Fibroblast of the aortic adventitia (primary cell): ENCODE results near the gene STARD10. TPM values are rescaled to one million over a fixed set of nuclear protein-coding genes. Genes with fewer than 3 reads are reported as not detected.

ENCODE experiments used
- DNase-seq: peaks from one replicate; pipeline ENCODE4 v3.0.0-alpha.2; 2010; ENCODE audit warnings: low read depth
- H3K4me3 ChIP-seq: 2 replicates; pipeline ENCODE4 v1.5.1; 2011; ENCODE audit warnings: low read depth, mild to moderate bottlenecking, control low read depth, low read length, moderate library complexity
- CTCF ChIP-seq: IDR thresholded peaks from 2 replicates; pipeline ENCODE4 v1.5.1; 2011; ENCODE audit warnings: mild to moderate bottlenecking, low read length, control low read depth, inconsistent platforms; ENCODE audit not compliant: insufficient read depth
- total RNA-seq: library from RNA; depleted of rRNA; stranded (reverse); fragments of >200 nt; gene quantifications from 2 replicates; pipeline ENCODE4 v1.2.3, GENCODE V29; 2012; ENCODE audit warnings: low replicate concordance

STARD10 gene
- total RNA-seq, 1 donor: 21.4 TPM

GRCh38 chr11:72721276-72721675 is 72.6 kb downstream of the STARD10 start:
- DNase-seq: no peak
- TF ChIP-seq CTCF: no peak

GRCh38 chr11:72720784-72721183 is 73.1 kb downstream of the STARD10 start:
- H3K4me3 ChIP-seq: peak overlapping the region; percentile 82
- TF ChIP-seq CTCF: no peak
- no peak for DNase-seq

More at GRCh38 chr11:72721276-72721675, 72.6 kb downstream of the STARD10 start:
- peak overlapping the region; percentile 82 for H3K4me3 ChIP-seq

- H3K4me3 ChIP-seq: peak overlapping the region; percentile 82
- no peak for TF ChIP-seq CTCF
Measured at GRCh38 chr11:72720047-72720446, 73.8 kb downstream of the STARD10 start.

GRCh38 chr11:72719551-72719950 is 74.3 kb downstream of the STARD10 start:
- H3K4me3 ChIP-seq: peak overlapping the region; percentile 82
- no peak for DNase-seq
- TF ChIP-seq CTCF: no peak

More at GRCh38 chr11:72720047-72720446, 73.8 kb downstream of the STARD10 start:
- no peak for DNase-seq

- DNase-seq: peak; percentile 38
- H3K4me3 ChIP-seq: peak overlapping the region; percentile 82
Measured at GRCh38 chr11:72719144-72719543, 74.7 kb downstream of the STARD10 start.

GRCh38 chr11:72718101-72718501 is 75.7 kb downstream of the STARD10 start:
- DNase-seq: no peak
- no peak for TF ChIP-seq CTCF

More at GRCh38 chr11:72719144-72719543, 74.7 kb downstream of the STARD10 start:
- TF ChIP-seq CTCF: no peak

GRCh38 chr11:72716788-72717435 is 76.9 kb downstream of the STARD10 start:
- no peak overlapping the region for H3K4me3 ChIP-seq
- DNase-seq: no peak
- TF ChIP-seq CTCF: no peak

More at GRCh38 chr11:72718101-72718501, 75.7 kb downstream of the STARD10 start:
- no peak overlapping the region for H3K4me3 ChIP-seq
